CD4-positive, CD25-positive, alpha-beta regulatory T cell (primary cell): ENCODE data around the gene RLN2. TPM values are rescaled to one million over a fixed set of nuclear protein-coding genes. Genes with fewer than 3 reads are reported as not detected.
"Not testable (repeated sequence)": the region's sequence is repeated elsewhere in the genome, so short reads cannot be mapped to it uniquely, and the experiment has no call there.

Experiments used
- ATAC-seq, 2 donors: fragments of 150-1000 bp; cut with Tn5 transposase; one replicate each; pipeline ENCODE4 v1.10.0; 2021; ENCODE audit warnings: low read depth in 2 of 2, moderate number of reproducible peaks in 2 of 2, moderate library complexity in 1 of 2
- DNase-seq, 3 donors: peaks; one replicate each; pipeline versions ENCODE4 v3.0.0 to v3.0.0-alpha.2; 2012 to 2022; ENCODE audit warnings: mixed read lengths in 1 of 3
- H3K27ac ChIP-seq: one replicate; pipeline ENCODE4 v1.7.0; 2013; ENCODE audit warnings: mild to moderate bottlenecking, low read length; ENCODE audit not compliant: insufficient read depth, poor library complexity, severe bottlenecking
- H3K27me3 ChIP-seq: one replicate; pipeline ENCODE4 v1.7.0; 2013; ENCODE audit warnings: low read length; ENCODE audit not compliant: control insufficient read depth, insufficient read depth
- H3K36me3 ChIP-seq: one replicate; pipeline ENCODE4 v1.7.0; 2013; ENCODE audit warnings: mild to moderate bottlenecking, low read length, moderate library complexity; ENCODE audit not compliant: control insufficient read depth, insufficient read depth
- H3K4me1 ChIP-seq: 2 replicates; pipeline ENCODE4 v1.7.0; 2013; ENCODE audit warnings: mild to moderate bottlenecking, low read length; ENCODE audit not compliant: insufficient read depth, control insufficient read depth, poor library complexity, severe bottlenecking
- H3K4me3 ChIP-seq: one replicate; pipeline ENCODE4 v1.7.0; 2013; ENCODE audit warnings: low read depth, mild to moderate bottlenecking, low read length, moderate library complexity
- H3K9me3 ChIP-seq, 2 experiments: 1 replicate in 1 of 2; 2 replicates in 1 of 2; pipeline ENCODE4 v1.7.0; 2013; ENCODE audit warnings: low read length in 2 of 2, mild to moderate bottlenecking in 1 of 2, moderate library complexity in 1 of 2; ENCODE audit not compliant: control insufficient read depth in 2 of 2
- H3K27ac Mint-ChIP-seq, 3 donors: one replicate each; pipeline ENCODE4 v1.8.0; 2020 to 2022; ENCODE audit warnings: mild to moderate bottlenecking in 3 of 3, mixed read lengths in 3 of 3, moderate library complexity in 2 of 3
- H3K27me3 Mint-ChIP-seq: one replicate; pipeline ENCODE4 v1.8.0; 2022; ENCODE audit warnings: mild to moderate bottlenecking, mixed read lengths
- H3K36me3 Mint-ChIP-seq: one replicate; pipeline ENCODE4 v1.8.0; 2020; ENCODE audit warnings: mixed read lengths
- H3K4me1 Mint-ChIP-seq, 4 donors: one replicate each; pipeline ENCODE4 v1.8.0; 2020 to 2022; ENCODE audit warnings: mixed read lengths in 4 of 4, mild to moderate bottlenecking in 1 of 4
- H3K4me3 Mint-ChIP-seq, 4 donors: one replicate each; pipeline ENCODE4 v1.8.0; 2020 to 2022; ENCODE audit warnings: mild to moderate bottlenecking in 4 of 4, mixed read lengths in 4 of 4, moderate library complexity in 3 of 4
- H3K9me3 Mint-ChIP-seq, 7 donors: one replicate each; pipeline ENCODE4 v1.8.0; 2020 to 2022; ENCODE audit warnings: mixed read lengths in 7 of 7, mild to moderate bottlenecking in 3 of 7, moderate library complexity in 2 of 7
- polyA plus RNA-seq, 4 donors: library from polyadenylated mRNA; unstranded; fragments of 300-500 nt; fragmentation: Illumina TruSeq; gene quantifications; one replicate each; pipeline ENCODE4 v1.2.3, GENCODE V29; 2021
- total RNA-seq: library from RNA; stranded (reverse); gene quantifications from one replicate; pipeline ENCODE4 v1.2.3, GENCODE V29; 2022

RLN2 gene
- total and polyA plus RNA-seq, 5 donors from 2014 or later, result 1.3 to 7.2 (median 5.7) TPM

GRCh38 chr9:5326893-5327548 is 22.5 kb upstream of the RLN2 start:
- Histone ChIP-seq H3K27ac (no peak overlapping the region), H3K9me3 (no peaks in the 10 kb centered on the region), H3K36me3 (peaks cover 2% of the 10 kb centered on the region), H3K4me3 (no peak overlapping the region), H3K4me1 (no peaks in the 10 kb centered on the region), H3K27me3 (no peaks in the 10 kb centered on the region)
- Mint-ChIP-seq H3K9me3 (no peaks in the 10 kb centered on the region), H3K4me3 (no peak overlapping the region), H3K36me3 (peaks cover 35% of the 10 kb centered on the region), H3K27ac (peak overlapping the region in 1 of 3 donors; percentile 49), H3K4me1 (peaks cover 0 to 12% (median 5%) of the 10 kb centered on the region in 4 donors), H3K27me3 (no peaks in the 10 kb centered on the region)
- ATAC-seq, result no peak
- DNase-seq, result no peak

GRCh38 chr9:5326187-5326586 is 21.7 kb upstream of the RLN2 start:
- Histone ChIP-seq H3K9me3 (no peaks in the 10 kb centered on the region), H3K36me3 (peaks cover 2% of the 10 kb centered on the region), H3K4me3 (no peak overlapping the region), H3K27me3 (no peaks in the 10 kb centered on the region), H3K4me1 (no peaks in the 10 kb centered on the region), H3K27ac (no peak overlapping the region)
- Mint-ChIP-seq H3K4me3 (no peak overlapping the region), H3K36me3 (peaks cover 34% of the 10 kb centered on the region), H3K9me3 (no peaks in the 10 kb centered on the region), H3K27ac (peak overlapping the region in 1 of 3 donors; percentile 49), H3K27me3 (no peaks in the 10 kb centered on the region), H3K4me1 (peaks cover 0 to 12% (median 6%) of the 10 kb centered on the region in 4 donors)
- DNase-seq (no peak), ATAC-seq (no peak)

- not testable (repeated sequence) for H3K36me3 ChIP-seq, H3K4me1 Mint-ChIP-seq, H3K4me3 ChIP-seq, H3K4me1 ChIP-seq, H3K27me3 ChIP-seq, H3K27me3 Mint-ChIP-seq, DNase-seq, H3K4me3 Mint-ChIP-seq, H3K9me3 ChIP-seq, H3K9me3 Mint-ChIP-seq, H3K27ac Mint-ChIP-seq, H3K27ac ChIP-seq, ATAC-seq
- H3K36me3 Mint-ChIP-seq, result peaks cover 25% of the 10 kb centered on the region
Observed at GRCh38 chr9:5321601-5322000, 17.1 kb upstream of the RLN2 start.

GRCh38 chr9:5321058-5321457 is 16.5 kb upstream of the RLN2 start:
- H3K4me3 Mint-ChIP-seq, result no peak overlapping the region
- peaks cover 0 to 2% of the 10 kb centered on the region in 2 experiments for H3K9me3 ChIP-seq
- H3K4me1 ChIP-seq, result no peaks in the 10 kb centered on the region
- peaks cover 2% of the 10 kb centered on the region for H3K36me3 ChIP-seq
- H3K4me3 ChIP-seq, result no peak overlapping the region
- DNase-seq, result peak in 1 of 3 donors; percentile 23
- peaks cover 29% of the 10 kb centered on the region for H3K36me3 Mint-ChIP-seq
- no peaks in the 10 kb centered on the region for H3K27me3 ChIP-seq
- peaks cover 0 to 5% (median 2%) of the 10 kb centered on the region in 7 donors for H3K9me3 Mint-ChIP-seq
- H3K4me1 Mint-ChIP-seq, result peaks cover 0 to 4% (median 0%) of the 10 kb centered on the region in 4 donors
- H3K27ac Mint-ChIP-seq, result no peak overlapping the region
- no peak overlapping the region for H3K27ac ChIP-seq
- ATAC-seq, result no peak
- H3K27me3 Mint-ChIP-seq, result no peaks in the 10 kb centered on the region

GRCh38 chr9:5316406-5316805 is 11.9 kb upstream of the RLN2 start:
- not testable (repeated sequence) for DNase-seq, H3K4me1 ChIP-seq, H3K4me3 Mint-ChIP-seq, H3K27me3 ChIP-seq, H3K36me3 ChIP-seq, H3K27me3 Mint-ChIP-seq, H3K27ac Mint-ChIP-seq, ATAC-seq, H3K4me1 Mint-ChIP-seq, H3K4me3 ChIP-seq, H3K27ac ChIP-seq
- peaks cover 37% of the 10 kb centered on the region for H3K36me3 Mint-ChIP-seq
- peaks cover 0 to 18% (median 4%) of the 10 kb centered on the region in 7 donors for H3K9me3 Mint-ChIP-seq
- H3K9me3 ChIP-seq, result peaks cover 15 to 18% of the 10 kb centered on the region in 2 experiments

GRCh38 chr9:5315187-5315923 is 10.8 kb upstream of the RLN2 start:
- Histone ChIP-seq H3K36me3 (no peaks in the 10 kb centered on the region), H3K27me3 (no peaks in the 10 kb centered on the region), H3K27ac (no peak overlapping the region), H3K4me3 (no peak overlapping the region), H3K4me1 (no peaks in the 10 kb centered on the region), H3K9me3 (peaks cover 15 to 18% of the 10 kb centered on the region in 2 experiments)
- Mint-ChIP-seq H3K27me3 (peaks cover 15% of the 10 kb centered on the region), H3K27ac (peak overlapping the region in 1 of 3 donors; percentile 27), H3K4me3 (peak overlapping the region in 1 of 4 donors; percentile 61), H3K4me1 (peaks cover 0 to 3% (median 0%) of the 10 kb centered on the region in 4 donors), H3K9me3 (peaks cover 0 to 18% (median 6%) of the 10 kb centered on the region in 7 donors), H3K36me3 (peaks cover 33% of the 10 kb centered on the region)
- DNase-seq (no peak), ATAC-seq (no peak)

- DNase-seq (no peak), ATAC-seq (no peak)
- Histone ChIP-seq H3K27me3 (no peaks in the 10 kb centered on the region), H3K4me3 (no peak overlapping the region), H3K4me1 (no peaks in the 10 kb centered on the region), H3K36me3 (no peaks in the 10 kb centered on the region), H3K27ac (no peak overlapping the region), H3K9me3 (peaks cover 11 to 17% of the 10 kb centered on the region in 2 experiments)
- Mint-ChIP-seq H3K27ac (no peak overlapping the region), H3K9me3 (peaks cover 0 to 13% (median 6%) of the 10 kb centered on the region in 7 donors), H3K4me1 (peaks cover 0 to 3% (median 0%) of the 10 kb centered on the region in 4 donors), H3K27me3 (peaks cover 38% of the 10 kb centered on the region), H3K36me3 (peaks cover 18% of the 10 kb centered on the region), H3K4me3 (no peak overlapping the region)
Observed at GRCh38 chr9:5310851-5311250, 6.3 kb upstream of the RLN2 start.
